H1 (cell line): ENCODE results near the gene LAIR1.

Source experiments
- CTCF ChIP-seq, 3 experiments: IDR thresholded peaks; 1 replicate in 2 of 3; 2 replicates in 1 of 3; pipeline versions ENCODE4 v1.5.1 to v1.6.1; 2011; ENCODE audit warnings: low read length in 3 of 3, mild to moderate bottlenecking in 3 of 3, inconsistent platforms in 2 of 3, low read depth in 1 of 3, moderate library complexity in 1 of 3; ENCODE audit not compliant: insufficient read depth in 1 of 3; ENCODE audit errors: control extremely low read depth in 1 of 3
- KDM1A ChIP-seq: fragments of 200-600, 300-600 bp; sonication (generic); IDR thresholded peaks from 2 replicates; pipeline ENCODE4 v1.7.1; 2016; ENCODE audit warnings: mild to moderate bottlenecking, low read length, borderline replicate concordance
- POLR2A ChIP-seq, 2 experiments: IDR thresholded peaks; 1 replicate in 1 of 2; 2 replicates in 1 of 2; pipeline ENCODE4 v1.6.1; 2011; ENCODE audit warnings: low read depth in 2 of 2, low read length in 2 of 2, mild to moderate bottlenecking in 2 of 2; ENCODE audit errors: control extremely low read depth in 1 of 2
- RAD21 ChIP-seq, 2 experiments: IDR thresholded peaks in 1 of 2; conservative IDR thresholded peaks in 1 of 2; 2 replicates each; pipeline ENCODE4 v1.6.1; 2011; ENCODE audit warnings: low read depth in 2 of 2, low read length in 2 of 2, improper control_type of control experiment in 1 of 2, inconsistent platforms in 1 of 2, mild to moderate bottlenecking in 1 of 2, moderate library complexity in 1 of 2
- TAF7 ChIP-seq: optimal IDR thresholded peaks from 2 replicates; pipeline ENCODE3; 2011; ENCODE audit warnings: low read depth, mild to moderate bottlenecking, inconsistent platforms, low read length, moderate library complexity, borderline replicate concordance
- TEAD4 ChIP-seq: IDR thresholded peaks from 2 replicates; pipeline ENCODE4 v1.6.1; 2012; ENCODE audit warnings: low read depth, low read length, inconsistent platforms, mixed read lengths

GRCh38 chr19:54357381-54357780, 7.3 kb downstream of the LAIR1 start:
- no peak for TF ChIP-seq POLR2A (IDR thresholded peaks at IDR 0.05; ENCODE audit: control extremely low read depth in 1 of 2, low read depth in 2 of 2, low read length in 2 of 2)
- TF ChIP-seq CTCF (IDR thresholded peaks at IDR 0.05; ENCODE audit: control extremely low read depth in 1 of 3, insufficient read depth in 1 of 3, low read depth in 1 of 3, low read length in 3 of 3): no peak
- TF ChIP-seq KDM1A: no peak
- TF ChIP-seq TEAD4: no peak
- no peak for TF ChIP-seq TAF7
- no peak for TF ChIP-seq RAD21 (IDR thresholded peaks at IDR 0.05 in 1 of 2, conservative IDR thresholded peaks at IDR 0.05 in 1 of 2; ENCODE audit: low read depth in 2 of 2, low read length in 2 of 2)
